PC-9 (cell line): ENCODE results near the gene INS. TPM values are rescaled to one million over a fixed set of nuclear protein-coding genes. Genes with fewer than 3 reads are reported as not detected.
A peak's percentile ranks its signal among the peaks of the same experiment; 100 is the strongest.

ENCODE experiments used
- BruUV-seq: library from RNA; stranded (reverse); fragments of 400-500 nt; replicated peaks from 2 replicates; lab custom pipeline; 2021; lab: Mats Ljungman, UMichigan
- CTCF ChIA-PET: fragments of 300-600 bp; sonication (Branson Sonifier 250); formaldehyde crosslinking; loops from one replicate; lab custom pipeline; 2022; ENCODE audit warnings: antibody characterized with exemption; lab: Charles Lee
- POLR2A ChIA-PET: fragments of 300-600 bp; sonication (Branson Sonifier 250); formaldehyde crosslinking; loops from one replicate; lab custom pipeline; 2022; ENCODE audit warnings: antibody characterized with exemption; ENCODE audit not compliant: unreplicated experiment; lab: Charles Lee
- DNase-seq, 2 experiments: peaks; one replicate each; pipeline versions ENCODE4 v3.0.0 to v3.0.0-alpha.2; 2015 to 2022; ENCODE audit warnings: mixed read lengths in 1 of 2
- H2AFZ ChIP-seq: fragments of 200-600 bp; sonication (generic); 2 replicates; pipeline ENCODE4 v1.8.1; 2017; ENCODE audit warnings: antibody characterized with exemption
- H3F3A ChIP-seq: fragments of 200-600 bp; sonication (generic); 2 replicates; pipeline ENCODE4 v1.8.1; 2017; ENCODE audit warnings: antibody characterized with exemption, mild to moderate bottlenecking, low read depth; ENCODE audit not compliant: insufficient read depth
- H3K27ac ChIP-seq: fragments of 200-600 bp; sonication (generic); 2 replicates; pipeline ENCODE4 v1.6.1; 2016; ENCODE audit warnings: mixed run types
- H3K27me3 ChIP-seq: fragments of 200-600 bp; sonication (generic); 2 replicates; pipeline ENCODE4 v1.6.1; 2016; ENCODE audit warnings: low read depth, mixed run types; ENCODE audit not compliant: insufficient read depth
- H3K36me3 ChIP-seq: fragments of 200-600 bp; sonication (generic); 2 replicates; pipeline ENCODE4 v1.6.1; 2016; ENCODE audit warnings: low read depth, mixed run types
- H3K4me1 ChIP-seq: fragments of 200-600 bp; sonication (generic); replicated peaks from 2 replicates; pipeline ENCODE4 v1.6.1; 2016; ENCODE audit warnings: mixed run types; ENCODE audit not compliant: insufficient read depth
- H3K4me2 ChIP-seq: fragments of 200-600 bp; sonication (generic); 2 replicates; pipeline ENCODE4 v1.6.1; 2017; ENCODE audit warnings: mixed run types
- H3K4me3 ChIP-seq: fragments of 200-600 bp; sonication (generic); 2 replicates; pipeline ENCODE4 v1.6.1; 2016; ENCODE audit warnings: mixed run types
- H3K79me2 ChIP-seq: fragments of 200-600 bp; sonication (generic); 2 replicates; pipeline ENCODE4 v1.6.1; 2017; ENCODE audit warnings: low read depth, mixed run types
- H3K9me2 ChIP-seq: fragments of 200-600 bp; sonication (generic); 2 replicates; pipeline ENCODE4 v1.8.1; 2017; ENCODE audit warnings: mild to moderate bottlenecking; ENCODE audit not compliant: insufficient read depth
- H3K9me3 ChIP-seq: fragments of 200-600 bp; sonication (generic); 2 replicates; pipeline ENCODE4 v1.8.1; 2016; ENCODE audit warnings: low read depth; ENCODE audit not compliant: insufficient read depth
- H4K20me1 ChIP-seq: fragments of 200-600 bp; sonication (generic); 2 replicates; pipeline ENCODE4 v1.8.1; 2017; ENCODE audit not compliant: insufficient read depth
- CTCF ChIP-seq: fragments of 200-600 bp; sonication (generic); conservative IDR thresholded peaks from 2 replicates; pipeline ENCODE4 v1.6.1; 2017; ENCODE audit warnings: mixed run types, antibody characterized with exemption, mild to moderate bottlenecking, moderate library complexity
- EZH2 ChIP-seq: fragments of 200-600 bp; sonication (generic); IDR thresholded peaks from 2 replicates; pipeline ENCODE4 v1.8.0; 2017; ENCODE audit warnings: antibody characterized with exemption, low read depth
- intact Hi-C: fragments of 100-400 bp; cut with micrococcal nuclease; formaldehyde crosslinking; loops from one replicate; pipeline ENCODE4 v1.10.0; 2022; ENCODE audit not compliant: unreplicated experiment
- total RNA-seq: library from RNA; stranded (reverse); gene quantifications from 2 replicates; pipeline ENCODE4 v1.2.3, GENCODE V29; 2021

Gene INS
- total RNA-seq, 1 experiment from 2014 or later, result not detected

GRCh38 chr11:2197771-2198520 lies 36.9 kb upstream of the INS start:
- Histone ChIP-seq H4K20me1 (no peaks in the 10 kb centered on the region), H3K4me2 (no peak overlapping the region), H3K9me2 (no peaks in the 10 kb centered on the region), H3K9me3 (no peaks in the 10 kb centered on the region), H3K4me3 (no peak overlapping the region), H3K4me1 (peaks cover 15% of the 10 kb centered on the region), H3K36me3 (no peaks in the 10 kb centered on the region), H2AFZ (no peak overlapping the region), H3K79me2 (no peaks in the 10 kb centered on the region), H3K27ac (no peak overlapping the region), H3K27me3 (no peaks in the 10 kb centered on the region), H3F3A (no peaks in the 10 kb centered on the region)
- CTCF ChIA-PET, result no interaction called here
- intact Hi-C loops, result loop anchor here (1.0 to 5.0 kb wide), 3 partner anchors 101 to 221 kb away; partner anchors contain the start of gene TSSC4
- TF ChIP-seq CTCF, result no peak
- TF ChIP-seq EZH2, result no peak
- POLR2A ChIA-PET, result no interaction called here
- BruUV-seq, result no TSS peak
- DNase-seq, result no peak

- H3F3A ChIP-seq, result no peaks in the 10 kb centered on the region
- H3K4me1 ChIP-seq, result peaks cover 7% of the 10 kb centered on the region
- intact Hi-C loops, result loop anchor here (1.0 to 5.0 kb wide), 3 partner anchors 102 to 222 kb away; partner anchors contain the start of gene TSSC4
- H3K36me3 ChIP-seq, result no peaks in the 10 kb centered on the region
- H4K20me1 ChIP-seq, result no peaks in the 10 kb centered on the region
- H3K4me2 ChIP-seq, result no peak overlapping the region
- H2AFZ ChIP-seq, result no peak overlapping the region
- no peak overlapping the region for H3K27ac ChIP-seq
- H3K9me2 ChIP-seq, result no peaks in the 10 kb centered on the region
- ChIA-PET POLR2A (no interaction called here), CTCF (no interaction called here)
- no TSS peak for BruUV-seq
- H3K27me3 ChIP-seq, result no peaks in the 10 kb centered on the region
- no peaks in the 10 kb centered on the region for H3K79me2 ChIP-seq
- no peak for TF ChIP-seq EZH2
- TF ChIP-seq CTCF, result peak; percentile 88
- peak; percentile 40 to 72 for DNase-seq
- no peaks in the 10 kb centered on the region for H3K9me3 ChIP-seq
- H3K4me3 ChIP-seq, result no peak overlapping the region
These were observed 36.2 kb upstream of the INS start for GRCh38 chr11:2196970-2197770.

- Histone ChIP-seq H4K20me1 (no peaks in the 10 kb centered on the region), H2AFZ (no peak overlapping the region), H3K9me2 (no peaks in the 10 kb centered on the region), H3K27me3 (no peaks in the 10 kb centered on the region), H3K4me2 (no peak overlapping the region), H3K79me2 (no peaks in the 10 kb centered on the region), H3K9me3 (no peaks in the 10 kb centered on the region), H3K4me3 (no peak overlapping the region), H3K4me1 (no peaks in the 10 kb centered on the region; the same call in 1 of the 2 replicates), H3K27ac (no peak overlapping the region), H3F3A (no peaks in the 10 kb centered on the region), H3K36me3 (no peaks in the 10 kb centered on the region)
- ChIA-PET POLR2A (no interaction called here), CTCF (no interaction called here)
- intact Hi-C loops, result loop anchor here (1.0 to 5.0 kb wide), 2 partner anchors 26 to 207 kb away; partner anchors contain the start of gene TSSC4
- no TSS peak for BruUV-seq
- no peak for TF ChIP-seq CTCF
- no peak for TF ChIP-seq EZH2
- no peak for DNase-seq
These were observed 34.7 kb upstream of the INS start for GRCh38 chr11:2195756-2196088.
